PC-3 (cell line): ENCODE results near the gene WNT2B.

Experiments
- CTCF ChIP-seq: fragments of 300-600 bp; sonication (generic); conservative IDR thresholded peaks from 2 replicates; pipeline ENCODE4 v1.5.1; 2017; ENCODE audit warnings: antibody characterized with exemption, low read depth, mild to moderate bottlenecking, low read length
- EZH2 ChIP-seq: fragments of 300-600 bp; sonication (generic); IDR thresholded peaks from one replicate; pipeline ENCODE4 v1.6.1; 2017; ENCODE audit warnings: antibody characterized with exemption, mild to moderate bottlenecking, low read length; ENCODE audit not compliant: unreplicated experiment

GRCh38 chr1:112509660-112510178 lies 954 bp downstream of the WNT2B start:
- TF ChIP-seq CTCF, result no peak
- no peak for TF ChIP-seq EZH2
